Measurements from ENCODE around the gene FAP. TPM values are rescaled to one million over a fixed set of nuclear protein-coding genes. Genes with fewer than 3 reads are reported as not detected.

Gene FAP
- not detected for total RNA-seq
- not detected for polyA plus RNA-seq
- total RNA-seq: 0 to 0.44 (median 0.04) reads per million in 6 experiments

- Mint-ChIP-seq H3K4me1 (no peaks in the 10 kb centered on the region), H3K4me3 (no peak within 1 kb of the TSS), H3K9me3 (no peaks in the 10 kb centered on the region), H3K27me3 (peaks cover 14 to 21% (median 18%) of the 10 kb centered on the region in 5 donors), H3K36me3 (peaks cover 0 to 1% (median 0%) of the 10 kb centered on the region in 3 donors), H3K27ac (no peak within 1 kb of the TSS)
- no peak for ATAC-seq
- POLR2A ChIA-PET: no interaction called here
- DNase-seq: no peak
Measured at GRCh38 chr2:162243294-162243693, at the start of gene FAP. TSS of gene FAP (minus strand) at chr2:162243445. CDS start at chr2:162243327, 118 bp downstream.

DNA sequence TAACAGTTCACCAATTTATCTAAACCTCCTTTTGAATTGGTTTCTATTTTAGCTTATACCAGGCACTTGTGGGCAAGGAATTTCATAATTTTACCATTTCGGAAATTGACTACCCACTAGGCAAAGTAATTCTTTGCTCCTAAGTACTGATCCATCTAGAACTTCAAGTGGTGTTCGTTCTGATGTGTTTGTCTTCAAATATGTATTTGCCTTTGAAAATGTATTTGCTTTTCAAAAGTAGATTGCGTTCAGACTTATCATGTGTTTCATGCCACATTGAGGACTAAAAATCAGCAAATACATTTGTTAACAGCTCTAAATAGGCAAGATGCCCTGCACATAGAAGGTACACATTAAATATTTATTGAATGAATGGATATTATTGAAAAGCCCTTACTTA, 48.5 kb upstream of the FAP start:
- POLR2A ChIA-PET: no interaction called here
- Mint-ChIP-seq H3K4me1 (no peaks in the 10 kb centered on the region), H3K4me3 (no peak overlapping the region), H3K9me3 (no peaks in the 10 kb centered on the region), H3K36me3 (peaks cover 4 to 43% (median 15%) of the 10 kb centered on the region in 3 donors), H3K27ac (no peak overlapping the region), H3K27me3 (no peaks in the 10 kb centered on the region)
- ATAC-seq (no peak), DNase-seq (no peak)

GRCh38 chr2:162282765-162283425, 39.6 kb upstream of the FAP start:
- H3K36me3 Mint-ChIP-seq: peaks cover 10 to 87% (median 54%) of the 10 kb centered on the region in 3 donors
- no peaks in the 10 kb centered on the region for H3K9me3 Mint-ChIP-seq
- peak overlapping the region in 1 of 10 donors; percentile 31 for H3K27ac Mint-ChIP-seq
- H3K27me3 Mint-ChIP-seq: no peaks in the 10 kb centered on the region
- POLR2A ChIA-PET: no interaction called here
- H3K4me3 Mint-ChIP-seq: no peak overlapping the region
- DNase-seq (no peak), ATAC-seq (no peak)
- H3K4me1 Mint-ChIP-seq: peaks cover 0 to 2% (median 0%) of the 10 kb centered on the region in 4 donors

- Mint-ChIP-seq H3K4me1 (peaks cover 0 to 2% (median 0%) of the 10 kb centered on the region in 4 donors), H3K27ac (no peak overlapping the region), H3K36me3 (peaks cover 15 to 90% (median 63%) of the 10 kb centered on the region in 3 donors), H3K27me3 (no peaks in the 10 kb centered on the region), H3K4me3 (no peak overlapping the region), H3K9me3 (no peaks in the 10 kb centered on the region)
- no peak for ATAC-seq
- DNase-seq: no peak
- POLR2A ChIA-PET: no interaction called here
Measured at GRCh38 chr2:162280654-162281053, 37.4 kb upstream of the FAP start.

DNA sequence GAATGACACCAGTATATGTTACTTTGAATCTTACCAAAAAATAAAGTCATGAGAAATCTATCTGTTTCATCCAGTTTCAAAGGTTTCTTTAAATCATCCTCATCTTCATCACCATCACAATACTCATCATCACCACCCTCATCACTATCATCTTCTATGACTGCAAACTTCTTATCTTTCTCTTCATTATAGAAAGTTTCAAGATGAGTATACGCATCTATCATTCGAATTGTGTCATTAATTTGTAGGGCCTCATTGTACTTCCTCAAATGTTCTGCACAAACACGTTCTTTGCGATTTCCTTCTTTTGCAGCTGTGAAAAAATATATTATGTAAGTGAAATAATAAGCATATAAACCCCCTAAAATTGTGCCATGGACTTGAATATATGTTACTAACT, 34.1 kb upstream of the FAP start:
- H3K4me1 Mint-ChIP-seq: peaks cover 0 to 2% (median 0%) of the 10 kb centered on the region in 4 donors
- no peak for ATAC-seq
- H3K4me3 Mint-ChIP-seq: no peak overlapping the region
- peaks cover 18 to 88% (median 70%) of the 10 kb centered on the region in 3 donors for H3K36me3 Mint-ChIP-seq
- POLR2A ChIA-PET: no interaction called here
- no peak overlapping the region for H3K27ac Mint-ChIP-seq
- no peaks in the 10 kb centered on the region for H3K27me3 Mint-ChIP-seq
- H3K9me3 Mint-ChIP-seq: no peaks in the 10 kb centered on the region
- no peak for DNase-seq

- Mint-ChIP-seq H3K27me3 (no peaks in the 10 kb centered on the region), H3K4me1 (peaks cover 0 to 2% (median 0%) of the 10 kb centered on the region in 4 donors), H3K27ac (peak overlapping the region in 1 of 10 donors; percentile 55), H3K4me3 (no peak overlapping the region), H3K36me3 (peaks cover 19 to 73% (median 70%) of the 10 kb centered on the region in 3 donors), H3K9me3 (no peaks in the 10 kb centered on the region)
- no peak for DNase-seq
- POLR2A ChIA-PET: no interaction called here
- ATAC-seq: no peak
Measured at GRCh38 chr2:162267996-162268395, 24.8 kb upstream of the FAP start.

GRCh38 chr2:162267496-162267895, 24.3 kb upstream of the FAP start:
- Mint-ChIP-seq H3K27ac (no peak overlapping the region), H3K27me3 (no peaks in the 10 kb centered on the region), H3K9me3 (no peaks in the 10 kb centered on the region), H3K4me1 (peaks cover 0 to 2% (median 0%) of the 10 kb centered on the region in 4 donors), H3K4me3 (no peak overlapping the region), H3K36me3 (peaks cover 17 to 68% (median 65%) of the 10 kb centered on the region in 3 donors)
- DNase-seq (no peak), ATAC-seq (no peak)
- POLR2A ChIA-PET: no interaction called here

DNA sequence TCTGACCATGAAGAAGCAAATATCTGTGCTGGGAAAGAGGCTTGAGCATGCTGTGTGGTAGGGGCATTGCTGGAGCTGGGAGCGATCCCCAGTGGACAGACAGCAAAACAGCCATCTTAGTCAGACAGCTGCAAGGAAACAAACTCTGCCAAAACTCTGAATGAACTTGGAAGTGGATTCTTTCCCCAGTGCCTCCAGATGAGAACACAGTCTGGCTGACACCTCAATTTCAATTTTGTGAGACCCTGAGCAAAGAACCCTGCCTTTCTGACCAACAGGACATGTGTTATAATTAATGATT, 23.2 kb upstream of the FAP start:
- POLR2A ChIA-PET: no interaction called here
- Mint-ChIP-seq H3K27me3 (no peaks in the 10 kb centered on the region), H3K36me3 (peaks cover 7 to 57% (median 54%) of the 10 kb centered on the region in 3 donors)

GRCh38 chr2:162265666-162266459, 22.6 kb upstream of the FAP start:
- peaks cover 7 to 53% (median 49%) of the 10 kb centered on the region in 3 donors for H3K36me3 Mint-ChIP-seq
- POLR2A ChIA-PET: no interaction called here
- peak overlapping the region in 2 of 10 donors; percentile 13 to 63 for H3K27ac Mint-ChIP-seq
- no peak for DNase-seq
- ATAC-seq: no peak
- no peaks in the 10 kb centered on the region for H3K27me3 Mint-ChIP-seq
- H3K4me1 Mint-ChIP-seq: peaks cover 0 to 12% (median 10%) of the 10 kb centered on the region in 4 donors
- no peak overlapping the region for H3K4me3 Mint-ChIP-seq
- H3K9me3 Mint-ChIP-seq: no peaks in the 10 kb centered on the region

More for the DNA sequence above, 23.2 kb upstream of the FAP start:
- Mint-ChIP-seq H3K9me3 (no peaks in the 10 kb centered on the region), H3K4me1 (peaks cover 0 to 7% (median 5%) of the 10 kb centered on the region in 4 donors), H3K4me3 (no peak overlapping the region), H3K27ac (no peak overlapping the region)
- DNase-seq (no peak), ATAC-seq (no peak)

DNA sequence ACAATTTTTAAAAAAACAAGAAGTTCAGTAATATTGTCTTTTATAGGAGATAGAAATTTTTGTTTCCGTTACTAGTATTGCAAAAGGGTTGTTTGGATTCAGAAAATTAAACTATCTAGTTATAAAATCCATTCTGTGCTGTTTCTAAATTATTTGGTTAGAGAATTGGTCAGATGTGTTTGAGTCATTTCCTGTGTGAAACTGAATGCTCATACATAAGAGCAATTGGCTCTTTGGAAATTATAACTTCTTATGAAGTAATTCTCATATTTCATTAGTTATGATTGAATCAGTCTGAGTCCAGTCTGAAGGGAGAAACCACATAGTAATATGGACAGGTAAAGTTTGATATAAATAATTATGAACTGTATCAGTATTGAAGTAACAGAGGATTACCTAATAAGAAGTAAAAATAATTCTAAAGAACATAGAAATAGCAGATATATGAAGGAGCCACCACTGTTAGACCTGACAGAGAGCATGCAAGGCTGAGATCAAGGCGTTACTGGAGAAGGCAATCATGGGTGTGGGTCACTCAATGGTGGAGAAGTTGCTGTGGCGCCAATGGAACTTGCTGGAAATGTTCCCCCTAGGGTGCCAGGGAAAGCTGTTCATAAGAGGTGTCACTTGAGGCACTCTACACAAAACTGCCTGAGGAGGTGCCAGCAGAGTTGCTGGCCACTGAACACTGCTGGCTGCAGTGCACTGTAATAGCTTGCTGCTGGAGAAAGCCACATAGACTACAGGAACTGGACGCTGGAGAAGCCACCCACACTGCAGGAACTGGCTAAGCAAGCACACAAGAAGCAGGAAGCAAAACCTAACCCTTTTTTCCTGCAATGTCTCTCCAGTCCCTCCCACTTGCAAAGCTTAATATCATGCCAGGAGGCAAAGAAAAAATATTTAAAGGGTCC, 18.0 kb upstream of the FAP start:
- peak in 1 of 2 donors; percentile 25 for ATAC-seq
- no peaks in the 10 kb centered on the region for H3K9me3 Mint-ChIP-seq
- peaks cover 2 to 10% (median 7%) of the 10 kb centered on the region in 5 donors for H3K27me3 Mint-ChIP-seq
- DNase-seq: no peak
- peaks cover 0 to 13% (median 11%) of the 10 kb centered on the region in 4 donors for H3K4me1 Mint-ChIP-seq
- H3K4me3 Mint-ChIP-seq: no peak overlapping the region
- POLR2A ChIA-PET: no interaction called here
- peak overlapping the region in 2 of 10 donors; percentile 2 to 66 for H3K27ac Mint-ChIP-seq
- peaks cover 0 to 13% (median 13%) of the 10 kb centered on the region in 3 donors for H3K36me3 Mint-ChIP-seq

DNA sequence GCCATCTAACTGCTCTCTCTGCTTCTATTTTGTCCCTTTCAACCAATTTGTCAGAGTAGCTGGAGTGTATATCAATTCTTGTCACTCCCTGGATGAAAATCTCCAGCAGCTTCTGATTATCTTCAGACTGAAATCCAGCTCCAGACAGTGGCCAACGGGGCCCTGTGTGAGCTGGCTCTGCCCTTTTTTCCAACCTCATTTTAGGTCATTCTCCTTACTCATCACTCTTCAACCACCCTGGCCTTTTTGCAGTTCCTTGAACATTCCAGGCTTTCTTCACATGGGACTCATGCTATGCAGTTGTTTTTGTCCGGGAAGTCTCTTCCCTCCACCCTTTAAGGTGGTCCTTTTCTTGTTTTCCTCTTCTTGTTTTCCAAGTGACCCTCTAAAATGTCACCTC, 15.4 kb upstream of the FAP start:
- Mint-ChIP-seq H3K27me3 (peaks cover 2 to 13% (median 9%) of the 10 kb centered on the region in 5 donors), H3K36me3 (peaks cover 0 to 1% (median 0%) of the 10 kb centered on the region in 3 donors), H3K4me3 (no peak overlapping the region), H3K9me3 (no peaks in the 10 kb centered on the region), H3K4me1 (peaks cover 0 to 13% (median 11%) of the 10 kb centered on the region in 4 donors), H3K27ac (no peak overlapping the region)
- ATAC-seq (no peak), DNase-seq (no peak)
- POLR2A ChIA-PET: no interaction called here

DNA sequence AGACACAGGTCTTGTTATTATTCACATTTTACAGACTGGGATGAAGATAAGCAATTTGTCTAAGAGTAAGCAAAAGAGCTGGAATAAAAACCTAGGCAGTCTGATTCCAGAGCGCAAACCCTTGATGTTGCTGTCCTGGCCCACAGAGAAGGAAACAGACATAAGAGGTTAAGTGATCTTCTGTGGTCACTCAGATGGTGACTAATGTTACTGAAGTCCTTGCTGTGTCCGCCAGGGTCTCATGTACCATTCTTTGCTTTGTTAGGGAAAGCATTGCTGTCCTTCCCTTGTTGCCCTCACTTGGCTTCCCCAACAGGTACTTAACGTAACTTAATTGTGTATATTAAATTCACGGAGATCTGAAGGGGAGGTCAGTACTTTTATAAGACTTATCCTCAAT, 14.9 kb upstream of the FAP start:
- Mint-ChIP-seq H3K27me3 (peaks cover 2 to 14% (median 9%) of the 10 kb centered on the region in 5 donors), H3K4me3 (no peak overlapping the region), H3K4me1 (peaks cover 0 to 13% (median 11%) of the 10 kb centered on the region in 4 donors), H3K9me3 (no peaks in the 10 kb centered on the region), H3K36me3 (peaks cover 0 to 1% (median 0%) of the 10 kb centered on the region in 3 donors), H3K27ac (no peak overlapping the region)
- DNase-seq (no peak), ATAC-seq (no peak)
- POLR2A ChIA-PET: no interaction called here
